Midbrain (tissue), 1 donor: ENCODE measurements around the gene PTPRN2.
"Not testable (repeated sequence)": the region's sequence is repeated elsewhere in the genome, so short reads cannot be mapped to it uniquely, and the experiment has no call there.

Experiments used
- DNase-seq: peaks from one replicate; lab custom pipeline; 2025; lab: John Stamatoyannopoulos, UW

The PTPRN2 gene

DNA sequence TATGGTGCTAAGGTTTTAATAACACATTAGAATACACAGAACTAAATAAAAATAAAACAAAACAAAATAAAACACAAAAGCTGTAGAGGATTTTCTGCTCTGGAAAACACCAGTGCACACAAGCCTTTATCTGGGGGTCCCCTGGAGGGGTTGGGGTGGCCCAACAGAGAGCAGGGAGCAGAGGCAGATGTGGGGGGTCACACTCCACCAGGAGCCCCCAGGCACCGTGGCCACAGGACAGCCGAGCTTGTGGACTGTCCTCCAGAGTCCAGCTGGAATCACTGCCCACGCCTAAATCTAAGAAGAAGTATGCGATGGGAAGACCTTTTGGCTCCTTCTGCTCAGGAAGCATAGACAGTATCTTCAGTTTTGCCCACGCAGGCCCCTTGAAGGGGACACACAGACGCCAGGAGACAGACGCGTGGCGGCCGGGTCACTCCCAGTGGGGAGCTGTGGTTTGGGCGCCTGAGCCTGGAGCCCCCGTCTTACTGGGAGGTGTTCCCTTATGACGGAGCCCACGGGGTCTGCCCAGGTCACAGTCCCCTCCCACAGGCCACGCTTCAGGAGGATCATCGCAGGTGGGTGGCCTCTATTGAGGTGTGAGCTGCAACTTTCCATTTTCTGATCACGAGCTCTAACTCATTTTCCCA is 595.0 kb downstream of the PTPRN2 start:
- DNase-seq, result no peak

DNA sequence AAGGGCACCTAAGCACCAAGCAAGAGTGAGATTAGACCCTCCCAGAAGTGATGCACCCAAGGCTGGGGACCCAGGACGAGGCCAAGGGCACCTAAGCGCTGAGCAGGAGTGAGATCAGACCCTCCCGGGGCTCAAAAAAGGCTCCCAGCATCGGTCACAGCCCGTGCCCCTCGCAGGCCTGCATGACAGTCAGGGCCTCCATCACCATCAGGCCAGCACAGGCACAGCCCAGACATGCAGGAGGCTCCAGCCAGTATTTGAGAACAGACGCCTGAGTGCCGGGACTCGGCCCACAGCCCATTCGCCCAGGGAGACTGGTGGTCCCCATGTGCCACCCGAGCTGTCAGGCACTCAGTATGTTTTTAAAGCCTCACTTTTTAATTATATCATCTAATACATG is 595.9 kb downstream of the PTPRN2 start:
- no peak for DNase-seq

DNA sequence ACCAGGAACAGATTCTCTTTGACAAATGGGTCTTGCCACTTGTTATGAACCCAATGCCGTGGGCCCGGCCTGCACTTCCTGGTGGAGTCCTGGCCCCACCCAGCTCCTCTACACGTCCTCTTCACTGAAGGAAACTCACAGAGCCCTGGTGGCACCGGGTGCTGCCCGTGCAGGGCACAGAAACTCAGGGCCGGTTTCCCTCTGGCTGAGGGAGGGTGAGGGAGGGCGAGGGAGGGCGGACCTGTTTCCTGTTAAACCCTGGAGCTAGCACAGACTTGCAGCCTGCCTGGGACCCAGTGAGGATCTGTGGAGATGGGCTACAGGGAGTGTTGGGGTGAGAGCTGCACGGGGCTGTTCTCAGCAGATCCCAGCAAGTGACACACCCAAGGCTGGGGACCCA is 596.3 kb downstream of the PTPRN2 start:
- DNase-seq, result no peak

GRCh38 chr7:157990881-157991250 is 596.8 kb downstream of the PTPRN2 start:
- DNase-seq, result no peak

DNA sequence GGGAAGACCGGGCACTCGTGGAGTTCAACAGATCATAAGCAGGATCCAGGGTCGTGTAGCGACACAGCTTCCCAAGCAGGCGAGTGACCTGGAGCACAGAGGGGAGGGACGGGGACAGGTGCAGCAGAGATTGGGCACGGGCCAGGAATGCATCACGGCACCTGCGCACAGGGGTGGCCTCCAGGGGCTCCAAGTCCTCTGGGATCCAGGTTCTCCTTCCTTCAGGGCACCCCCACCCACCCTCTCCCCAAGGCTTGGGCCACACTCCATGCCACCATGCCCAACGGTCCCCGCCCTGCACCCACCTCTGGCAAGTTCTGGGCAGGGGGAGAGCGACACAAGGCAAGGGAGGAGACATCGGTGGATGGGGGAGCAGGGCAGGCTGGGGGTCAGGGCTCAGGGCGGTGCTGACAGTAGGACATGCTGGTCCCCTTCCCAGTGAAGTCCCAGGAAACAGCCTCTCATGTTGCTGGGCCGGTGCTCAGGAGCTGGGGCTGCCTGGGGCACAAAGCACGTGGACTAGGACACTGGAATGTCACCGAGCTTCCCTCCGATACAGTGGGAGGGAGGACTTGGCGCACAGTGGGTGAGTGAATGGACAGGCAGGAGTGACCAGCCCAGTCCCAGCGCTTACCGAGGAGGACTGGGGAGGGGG is 597.3 kb downstream of the PTPRN2 start:
- DNase-seq, result no peak

- no peak for DNase-seq
Measured at GRCh38 chr7:157989589-157989988, 598.0 kb downstream of the PTPRN2 start.

- no peak for DNase-seq
Measured at GRCh38 chr7:157987906-157988305, 599.7 kb downstream of the PTPRN2 start.

- no peak for DNase-seq
Measured at GRCh38 chr7:157986051-157986450, 601.6 kb downstream of the PTPRN2 start.

- no peak for DNase-seq
Measured at GRCh38 chr7:157985636-157986035, 602.0 kb downstream of the PTPRN2 start.

GRCh38 chr7:157984423-157985163 is 603.0 kb downstream of the PTPRN2 start:
- DNase-seq, result no peak

DNA sequence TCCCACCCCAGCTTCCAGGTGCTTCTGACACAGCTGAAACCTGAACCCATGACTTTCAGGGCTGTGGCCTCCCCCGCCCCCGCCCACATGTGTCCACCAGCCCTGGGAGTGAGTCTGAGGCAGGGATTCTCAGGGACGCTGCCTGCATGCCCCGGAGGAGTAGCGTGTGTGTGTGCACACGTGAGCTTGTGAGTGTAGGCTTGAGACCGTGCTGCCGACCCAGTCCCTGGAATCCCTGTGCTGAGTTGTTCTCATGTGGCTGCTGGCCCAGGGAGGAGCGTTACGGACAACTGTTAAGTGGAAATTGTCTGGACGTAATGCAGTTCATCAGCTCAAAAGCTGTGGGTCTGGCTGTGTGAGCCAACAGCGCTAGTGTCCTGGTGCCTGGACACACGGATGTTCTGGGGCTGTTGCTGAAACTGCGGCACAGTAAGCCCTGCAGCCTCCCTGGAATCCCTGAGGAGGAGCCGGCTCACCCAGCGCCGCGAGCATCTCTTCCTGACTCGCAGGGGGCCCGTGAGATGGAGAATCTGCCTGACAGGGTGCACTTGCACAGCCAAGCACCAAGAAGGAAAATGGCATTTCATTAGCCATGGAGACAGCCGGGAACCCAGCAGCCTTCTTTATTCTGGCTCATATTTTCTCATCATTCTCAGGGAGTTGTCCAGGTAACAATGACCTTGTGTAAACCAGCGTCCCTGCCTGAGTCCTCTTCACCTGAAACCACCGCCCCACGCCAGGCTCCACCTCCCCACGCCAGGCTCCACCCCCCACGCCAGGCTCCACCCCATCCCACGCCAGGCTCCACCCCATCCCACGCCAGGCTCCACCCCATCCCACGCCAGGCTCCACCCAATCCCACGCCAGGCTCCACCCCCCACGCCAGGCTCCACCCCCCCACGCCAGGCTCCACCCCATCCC is 603.9 kb downstream of the PTPRN2 start:
- DNase-seq, result no peak

GRCh38 chr7:157981778-157982177 is 605.8 kb downstream of the PTPRN2 start:
- no peak for DNase-seq

DNA sequence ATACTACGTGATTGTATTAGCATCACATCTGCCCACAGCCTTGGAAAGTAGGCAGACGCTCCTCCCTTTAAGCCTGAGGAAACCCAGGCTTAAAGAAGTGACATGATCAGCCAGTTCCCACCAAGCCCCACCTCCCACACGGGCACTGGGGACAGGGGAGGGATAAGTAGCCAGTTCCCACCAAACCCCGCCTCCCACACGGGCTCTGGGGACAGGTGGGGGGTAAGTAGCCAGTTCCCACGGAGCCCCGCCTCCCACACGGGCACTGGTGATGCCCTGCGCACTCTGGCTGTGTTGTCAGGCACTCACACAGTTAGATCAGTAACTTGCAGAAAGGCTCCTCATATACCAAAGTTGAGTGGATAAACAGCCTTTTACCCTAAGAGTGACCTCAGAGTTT is 606.8 kb downstream of the PTPRN2 start:
- DNase-seq, result no peak

DNA sequence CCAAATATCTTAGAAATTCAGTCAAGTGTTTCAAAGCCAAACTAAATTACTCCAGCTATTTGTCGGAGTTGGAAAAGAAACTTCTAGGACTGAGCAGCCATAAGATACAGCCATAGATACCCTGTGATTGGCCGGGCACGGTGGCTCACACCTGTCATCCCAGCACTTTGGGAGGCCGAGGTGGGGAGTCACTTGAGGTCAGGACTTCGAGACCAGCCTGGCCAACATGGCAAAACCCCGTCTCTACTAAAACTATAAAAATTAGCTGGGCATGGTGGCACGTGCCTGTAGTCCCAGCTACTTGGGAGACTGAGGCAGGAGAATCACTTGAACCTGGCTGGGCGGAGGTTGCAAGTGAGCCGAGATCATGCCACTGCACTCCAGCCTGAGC is 607.3 kb downstream of the PTPRN2 start:
- DNase-seq, result not testable (repeated sequence)

DNA sequence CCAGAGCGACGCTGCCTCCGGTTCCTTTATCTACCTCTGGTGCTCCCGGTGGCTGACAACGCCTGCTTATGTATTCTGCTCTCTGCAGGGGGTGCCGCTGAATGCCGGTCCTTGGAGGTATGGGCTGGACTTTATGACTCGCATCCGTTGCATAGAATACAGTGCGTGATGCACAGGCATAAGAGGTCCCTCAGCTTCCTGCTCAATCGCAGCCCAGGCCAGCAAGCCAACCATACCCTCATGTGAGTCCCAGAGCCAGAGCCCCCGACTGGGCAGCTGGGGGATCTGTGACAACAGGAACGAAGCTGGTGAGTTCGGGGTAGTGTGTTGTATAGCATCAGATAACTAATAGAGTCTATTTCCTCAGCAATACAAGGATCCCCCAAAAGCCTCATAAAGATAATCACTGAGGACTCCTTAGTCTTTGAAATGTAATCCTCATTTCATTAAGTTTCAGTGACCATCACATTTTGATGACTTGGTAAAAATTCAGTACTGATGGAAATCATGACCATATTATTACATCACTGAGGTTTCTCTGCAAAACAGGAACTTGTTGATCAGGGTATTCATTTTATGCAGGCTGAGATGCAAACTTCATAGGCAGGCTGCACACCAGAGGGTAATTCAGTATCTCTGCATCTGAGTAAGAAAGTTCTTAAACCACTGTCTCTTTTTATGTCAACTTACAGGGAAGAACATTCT is 607.8 kb downstream of the PTPRN2 start:
- DNase-seq, result no peak

DNA sequence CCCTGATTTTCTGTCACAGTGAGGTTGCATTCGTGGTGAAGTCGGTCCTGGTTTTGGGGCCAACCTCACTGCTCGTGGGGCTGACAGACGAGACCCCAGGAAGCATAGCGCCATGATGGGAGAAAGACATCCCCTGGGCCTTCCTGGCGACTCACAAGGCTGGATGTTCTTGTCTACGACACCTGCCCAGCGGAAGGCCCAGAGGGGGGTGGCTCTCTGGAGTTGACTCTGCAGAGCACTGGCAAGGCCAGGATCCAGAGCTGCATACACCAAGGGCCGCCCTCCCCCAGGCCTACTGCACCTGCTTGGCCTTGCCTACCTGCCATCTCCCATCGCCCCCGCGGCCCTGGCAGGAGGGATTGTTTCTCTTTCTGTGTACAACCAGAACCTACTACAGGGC is 608.9 kb downstream of the PTPRN2 start:
- no peak for DNase-seq

DNA sequence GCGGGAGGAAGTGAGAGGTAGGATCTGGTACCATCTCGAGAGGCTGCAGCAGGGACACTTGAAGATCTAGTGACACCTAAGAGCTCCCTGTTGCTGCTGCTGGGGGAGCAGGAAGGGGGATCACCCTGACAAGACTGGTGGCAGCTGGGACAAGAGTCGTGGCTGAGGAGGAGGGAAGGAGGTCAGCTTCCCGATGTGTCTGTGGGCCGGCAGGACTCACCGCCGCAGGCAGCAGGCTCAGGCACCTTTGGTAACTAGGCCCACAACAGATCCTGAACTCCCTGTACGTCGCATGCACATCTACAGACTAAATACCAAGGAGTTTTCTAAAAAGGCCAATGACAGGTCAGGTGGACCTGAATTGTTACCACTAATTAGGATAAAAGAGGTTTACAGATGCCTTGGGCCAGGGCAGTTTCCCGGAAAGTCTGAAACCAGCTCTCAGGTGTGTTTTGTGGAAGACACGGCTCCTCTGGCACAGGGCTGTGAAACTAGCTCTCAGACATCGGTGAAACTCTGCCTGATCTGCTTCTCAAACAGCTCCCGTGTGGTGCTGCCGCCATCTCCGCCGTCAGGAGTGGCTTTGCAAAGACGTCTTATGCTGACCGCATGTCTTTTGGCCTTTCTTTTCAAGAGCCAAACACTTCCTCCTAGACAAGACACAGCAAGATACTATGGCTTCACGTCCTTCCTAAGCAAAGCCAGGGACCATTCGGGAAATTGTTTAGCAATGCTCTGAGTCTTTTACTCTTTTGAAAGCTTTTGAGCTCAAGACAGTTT is 609.7 kb downstream of the PTPRN2 start:
- DNase-seq, result no peak

GRCh38 chr7:157977306-157977705 is 610.3 kb downstream of the PTPRN2 start:
- no peak for DNase-seq

DNA sequence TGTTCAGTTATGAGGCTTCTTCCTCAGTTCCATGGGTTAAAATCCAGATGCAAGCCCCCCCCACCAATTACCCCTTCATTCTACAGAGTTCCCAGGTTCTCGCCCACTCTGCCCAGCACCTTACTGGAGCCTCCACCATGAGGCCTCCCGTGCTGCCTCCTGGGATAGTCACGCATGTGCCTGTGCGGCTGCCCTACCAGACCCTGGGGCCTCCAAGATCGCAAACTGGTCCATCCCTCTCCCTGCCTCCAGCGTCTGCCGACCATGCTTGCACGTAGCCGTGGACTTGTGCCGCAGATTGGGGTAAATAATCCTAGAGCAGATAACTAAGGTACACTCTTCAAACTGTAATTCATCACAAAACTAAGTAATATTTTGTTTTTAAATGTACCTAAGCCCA is 611.2 kb downstream of the PTPRN2 start:
- no peak for DNase-seq

DNA sequence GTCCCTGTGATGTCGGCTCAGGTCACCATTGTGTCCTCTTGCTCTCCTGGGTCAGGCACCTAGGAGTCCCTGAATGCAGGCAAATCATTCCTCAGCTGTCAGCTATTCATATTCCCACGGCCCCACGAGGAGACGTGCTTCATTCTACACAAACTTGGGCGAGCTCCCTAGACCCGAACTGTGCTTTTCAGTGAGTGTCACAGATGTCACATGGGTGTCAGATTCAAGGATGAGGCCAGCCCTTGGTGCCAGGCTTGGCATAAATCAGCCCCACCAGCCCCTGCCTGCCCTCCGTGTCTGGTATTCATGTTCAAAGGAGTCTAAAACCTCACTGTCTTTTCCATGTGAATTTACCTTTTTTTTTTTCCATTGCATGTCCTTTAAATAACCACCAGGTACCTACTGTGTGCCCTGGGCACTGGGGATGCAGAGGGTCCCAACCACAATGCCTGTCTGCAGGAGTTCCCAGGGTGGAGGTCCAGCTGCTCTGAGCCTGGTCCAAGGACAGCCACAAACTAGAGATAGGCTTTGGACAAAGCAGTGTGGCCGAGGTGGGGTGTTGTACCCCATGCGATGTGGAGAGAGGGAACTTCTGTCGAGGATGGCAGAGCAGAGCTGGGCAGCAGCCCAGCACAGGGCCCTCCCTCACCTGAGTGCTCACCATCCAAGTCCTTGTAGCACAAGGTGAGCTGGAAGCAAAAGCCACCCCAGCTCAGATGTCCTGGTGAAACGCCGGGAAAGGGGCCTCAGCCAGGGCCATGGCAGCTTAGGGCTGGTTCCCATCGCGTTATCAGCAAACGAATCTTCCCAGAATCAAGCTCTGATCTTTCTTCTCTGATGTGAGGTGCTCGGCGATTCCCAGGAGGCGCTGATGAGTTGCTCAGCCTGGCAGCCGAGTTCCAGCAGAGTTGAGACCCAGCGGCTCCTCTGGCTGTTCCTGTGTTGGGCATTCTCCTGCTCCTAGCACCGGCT is 611.9 kb downstream of the PTPRN2 start:
- no peak for DNase-seq
